Measurements from ENCODE around the gene LRRC32. TPM values are rescaled to one million over a fixed set of nuclear protein-coding genes. Genes with fewer than 3 reads are reported as not detected.
A peak's percentile ranks its signal among the peaks of the same experiment; 100 is the strongest.
"Not testable (repeated sequence)": the region's sequence is repeated elsewhere in the genome, so short reads cannot be mapped to it uniquely, and the experiment has no call there.

LRRC32 gene
- total RNA-seq, 2 donors from 2014 or later = 12.5 to 16.4 TPM

- peaks cover 10 to 13% of the 10 kb centered on the region in 2 donors for H3K36me3 Mint-ChIP-seq (ENCODE audit: insufficient read depth in 2 of 2)
- peaks cover 2% of the 10 kb centered on the region for H3K4me1 Mint-ChIP-seq (ENCODE audit: low read depth)
These were observed 49.1 kb downstream of the LRRC32 start for GRCh38 chr11:76621466-76621865.

GRCh38 chr11:76620489-76620888 is 50.1 kb downstream of the LRRC32 start:
- Mint-ChIP-seq H3K4me1 (ENCODE audit: low read depth) (no peaks in the 10 kb centered on the region), H3K36me3 (ENCODE audit: insufficient read depth in 2 of 2) (peaks cover 4 to 5% of the 10 kb centered on the region in 2 donors), H3K9me3 (peaks cover 3 to 7% of the 10 kb centered on the region in 2 donors), H3K27me3 (ENCODE audit: low read depth) (no peaks in the 10 kb centered on the region), H3K4me3 (no peak overlapping the region), H3K27ac (no peak overlapping the region)
- DNase-seq = no peak
- no peak for ATAC-seq (replicated peaks in 1 of 2)

More at GRCh38 chr11:76621466-76621865, 49.1 kb downstream of the LRRC32 start:
- no peak overlapping the region for H3K27ac Mint-ChIP-seq
- ATAC-seq (replicated peaks in 1 of 2) (no peak), DNase-seq (no peak)
- no peaks in the 10 kb centered on the region for H3K27me3 Mint-ChIP-seq (ENCODE audit: low read depth)
- no peak overlapping the region for H3K4me3 Mint-ChIP-seq
- H3K9me3 Mint-ChIP-seq = peaks cover 8 to 12% of the 10 kb centered on the region in 2 donors

- ATAC-seq (replicated peaks in 1 of 2); H3K9me3 Mint-ChIP-seq; H3K36me3 Mint-ChIP-seq (ENCODE audit: insufficient read depth in 2 of 2); H3K27me3 Mint-ChIP-seq (ENCODE audit: low read depth); H3K27ac Mint-ChIP-seq; H3K4me1 Mint-ChIP-seq (ENCODE audit: low read depth); H3K4me3 Mint-ChIP-seq; DNase-seq: not testable (repeated sequence)
These were observed 50.7 kb downstream of the LRRC32 start for GRCh38 chr11:76619801-76620200.

- ATAC-seq (replicated peaks in 1 of 2) (no peak), DNase-seq (no peak)
- H3K9me3 Mint-ChIP-seq = peaks cover 0 to 3% of the 10 kb centered on the region in 2 donors
- H3K27ac Mint-ChIP-seq = no peak overlapping the region
- H3K27me3 Mint-ChIP-seq (ENCODE audit: low read depth) = no peaks in the 10 kb centered on the region
- no peak overlapping the region for H3K4me3 Mint-ChIP-seq
- peaks cover 0 to 2% of the 10 kb centered on the region in 2 donors for H3K36me3 Mint-ChIP-seq (ENCODE audit: insufficient read depth in 2 of 2)
- H3K4me1 Mint-ChIP-seq (ENCODE audit: low read depth) = no peaks in the 10 kb centered on the region
These were observed 52.8 kb downstream of the LRRC32 start for GRCh38 chr11:76617553-76618265.

DNA sequence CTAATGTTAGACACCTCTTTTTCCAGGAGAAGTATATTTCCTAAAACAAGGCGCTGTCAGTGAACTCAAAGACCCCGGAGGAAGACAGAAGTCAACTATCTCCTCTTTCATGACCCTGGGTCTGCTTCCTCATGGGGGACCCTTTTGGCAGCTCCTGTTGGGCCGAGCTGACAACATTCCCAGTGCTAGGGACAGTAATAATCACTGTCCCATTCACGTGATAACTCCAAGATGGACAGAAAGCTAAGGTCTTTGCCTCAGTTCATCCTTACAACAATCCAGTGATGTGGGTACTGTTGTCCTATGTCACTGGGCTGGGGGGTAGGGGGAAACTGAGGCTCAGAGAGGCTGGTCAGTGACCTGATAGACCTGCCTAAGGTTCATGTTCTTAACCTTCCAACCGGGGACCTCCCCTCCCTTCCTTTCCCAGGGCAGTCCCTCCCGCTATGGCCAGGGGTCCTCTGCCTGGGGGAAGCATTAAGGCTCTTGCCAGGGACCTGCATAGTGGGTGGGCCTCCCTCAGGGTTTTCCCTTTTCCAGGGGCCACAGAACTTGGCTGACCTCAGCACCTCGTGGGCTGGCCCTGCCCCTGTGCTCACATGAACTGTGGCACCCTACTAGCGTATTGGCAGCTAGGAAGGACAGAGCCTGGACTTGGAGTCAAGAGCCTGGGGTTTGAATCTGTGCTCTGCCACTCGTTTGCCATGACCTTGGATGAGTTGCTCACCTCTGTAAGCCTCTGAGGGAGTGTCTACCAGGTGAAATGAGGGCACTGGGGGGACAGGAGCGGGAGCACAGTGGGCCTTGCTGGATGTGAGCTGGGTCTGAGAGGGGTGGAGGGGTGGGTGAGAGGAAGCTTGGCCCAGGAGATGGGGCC is 53.6 kb downstream of the LRRC32 start:
- DNase-seq = no peak
- Mint-ChIP-seq H3K36me3 (ENCODE audit: insufficient read depth in 2 of 2) (peaks cover 0 to 2% of the 10 kb centered on the region in 2 donors), H3K9me3 (peaks cover 0 to 3% of the 10 kb centered on the region in 2 donors), H3K27ac (no peak overlapping the region), H3K27me3 (ENCODE audit: low read depth) (no peaks in the 10 kb centered on the region), H3K4me1 (ENCODE audit: low read depth) (no peaks in the 10 kb centered on the region), H3K4me3 (no peak overlapping the region)
- no peak for ATAC-seq (replicated peaks in 1 of 2)

DNA sequence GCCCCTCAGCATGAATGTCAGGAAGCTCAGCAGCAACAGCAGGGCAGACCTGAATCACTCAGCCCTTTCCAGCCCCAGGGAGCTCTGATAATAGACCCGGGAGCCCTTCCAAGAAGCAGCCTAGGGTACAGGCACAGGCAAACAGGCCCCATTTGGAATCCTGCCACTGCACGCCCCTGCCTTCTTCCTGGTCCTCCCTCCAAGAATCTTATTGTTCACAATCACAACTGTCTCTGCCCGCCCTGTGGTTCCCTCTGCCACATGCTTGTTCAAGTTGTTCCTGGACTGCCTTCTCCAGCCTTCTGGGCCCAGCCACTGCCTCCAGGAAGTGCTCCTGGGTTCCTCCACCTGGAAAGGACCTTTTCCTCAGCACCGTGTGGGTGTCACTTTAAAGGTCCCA is 54.6 kb downstream of the LRRC32 start:
- no peak overlapping the region for H3K4me3 Mint-ChIP-seq
- no peak for DNase-seq

GRCh38 chr11:76614471-76615179 is 55.9 kb downstream of the LRRC32 start:
- no peaks in the 10 kb centered on the region for H3K27me3 Mint-ChIP-seq (ENCODE audit: low read depth)
- no peaks in the 10 kb centered on the region for H3K4me1 Mint-ChIP-seq (ENCODE audit: low read depth)
- H3K27ac Mint-ChIP-seq = no peak overlapping the region
- H3K36me3 Mint-ChIP-seq (ENCODE audit: insufficient read depth in 2 of 2) = peaks cover 0 to 2% of the 10 kb centered on the region in 2 donors
- DNase-seq (no peak), ATAC-seq (replicated peaks in 1 of 2) (no peak)
- H3K4me3 Mint-ChIP-seq = no peak overlapping the region
- peaks cover 0 to 3% of the 10 kb centered on the region in 2 donors for H3K9me3 Mint-ChIP-seq

More for the DNA sequence above, 54.6 kb downstream of the LRRC32 start:
- Mint-ChIP-seq H3K27me3 (ENCODE audit: low read depth) (no peaks in the 10 kb centered on the region), H3K9me3 (peaks cover 0 to 3% of the 10 kb centered on the region in 2 donors), H3K27ac (no peak overlapping the region), H3K36me3 (ENCODE audit: insufficient read depth in 2 of 2) (peaks cover 0 to 2% of the 10 kb centered on the region in 2 donors), H3K4me1 (ENCODE audit: low read depth) (no peaks in the 10 kb centered on the region)
- ATAC-seq (replicated peaks in 1 of 2) = no peak

GRCh38 chr11:76613901-76614300 is 56.6 kb downstream of the LRRC32 start:
- no peaks in the 10 kb centered on the region for H3K27me3 Mint-ChIP-seq (ENCODE audit: low read depth)
- H3K9me3 Mint-ChIP-seq = peaks cover 0 to 3% of the 10 kb centered on the region in 2 donors
- ATAC-seq (replicated peaks in 1 of 2) (no peak), DNase-seq (no peak)
- H3K27ac Mint-ChIP-seq = no peak overlapping the region
- H3K4me3 Mint-ChIP-seq = no peak overlapping the region
- H3K36me3 Mint-ChIP-seq (ENCODE audit: insufficient read depth in 2 of 2) = peaks cover 0 to 2% of the 10 kb centered on the region in 2 donors
- H3K4me1 Mint-ChIP-seq (ENCODE audit: low read depth) = no peaks in the 10 kb centered on the region

DNA sequence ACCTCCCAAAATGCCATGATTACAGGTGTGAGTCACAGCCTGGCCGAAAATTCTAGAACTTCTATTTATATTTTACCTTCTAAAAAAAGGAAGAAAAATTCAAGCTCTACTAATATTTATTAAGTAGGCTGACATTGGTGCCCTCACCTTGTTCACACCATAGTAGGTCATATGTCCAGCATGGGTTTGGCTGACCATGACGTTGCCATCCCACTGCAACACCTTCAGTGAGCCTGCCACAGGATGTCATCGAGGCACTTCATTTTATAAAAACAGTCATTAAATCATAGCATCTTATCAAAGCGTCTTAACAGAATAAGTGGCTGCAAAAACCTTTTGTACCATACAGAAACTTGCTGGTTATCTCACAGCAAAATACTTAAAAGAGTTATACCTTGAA is 58.3 kb downstream of the LRRC32 start:
- Mint-ChIP-seq H3K4me1 (ENCODE audit: low read depth) (no peaks in the 10 kb centered on the region), H3K36me3 (ENCODE audit: insufficient read depth in 2 of 2) (no peaks in the 10 kb centered on the region), H3K27me3 (ENCODE audit: low read depth) (no peaks in the 10 kb centered on the region), H3K9me3 (no peaks in the 10 kb centered on the region), H3K4me3 (no peak overlapping the region), H3K27ac (no peak overlapping the region)
- ATAC-seq (replicated peaks in 1 of 2) (no peak), DNase-seq (no peak)

DNA sequence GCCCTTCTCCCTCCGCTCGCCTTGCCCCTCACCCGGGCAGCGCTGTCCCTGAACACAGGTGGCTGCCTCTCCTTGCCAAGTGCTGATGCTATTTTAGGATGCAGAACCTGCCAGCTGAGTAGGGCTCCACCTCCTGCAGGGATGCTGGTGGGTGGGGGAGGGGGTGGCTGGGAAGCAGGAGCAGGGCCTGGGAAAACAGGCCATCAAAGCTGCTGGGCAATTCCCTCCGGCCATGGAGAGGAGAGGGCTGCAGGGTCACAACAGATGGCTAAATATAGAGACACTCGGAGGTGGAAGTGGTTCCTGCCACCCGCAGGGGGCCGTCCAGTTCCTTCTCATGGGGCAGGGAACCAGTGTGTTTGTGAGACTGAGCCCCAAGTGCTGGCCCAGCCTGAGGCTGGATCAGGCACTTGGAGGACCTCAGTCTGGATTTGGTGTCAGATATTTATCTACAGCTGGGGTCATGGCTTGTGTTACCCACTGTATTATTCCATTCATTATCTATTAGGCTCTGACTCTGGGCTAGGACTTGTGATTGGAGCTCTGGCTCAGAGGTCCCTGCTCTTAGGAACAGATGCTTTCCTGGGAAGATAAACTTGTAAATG is 59.6 kb downstream of the LRRC32 start:
- Mint-ChIP-seq H3K9me3 (no peaks in the 10 kb centered on the region), H3K4me3 (no peak overlapping the region), H3K27ac (no peak overlapping the region), H3K4me1 (ENCODE audit: low read depth) (no peaks in the 10 kb centered on the region), H3K27me3 (ENCODE audit: low read depth) (no peaks in the 10 kb centered on the region), H3K36me3 (ENCODE audit: insufficient read depth in 2 of 2) (no peaks in the 10 kb centered on the region)
- ATAC-seq (replicated peaks in 1 of 2) = peak in 1 of 2 donors; percentile 32
- no peak for DNase-seq

DNA sequence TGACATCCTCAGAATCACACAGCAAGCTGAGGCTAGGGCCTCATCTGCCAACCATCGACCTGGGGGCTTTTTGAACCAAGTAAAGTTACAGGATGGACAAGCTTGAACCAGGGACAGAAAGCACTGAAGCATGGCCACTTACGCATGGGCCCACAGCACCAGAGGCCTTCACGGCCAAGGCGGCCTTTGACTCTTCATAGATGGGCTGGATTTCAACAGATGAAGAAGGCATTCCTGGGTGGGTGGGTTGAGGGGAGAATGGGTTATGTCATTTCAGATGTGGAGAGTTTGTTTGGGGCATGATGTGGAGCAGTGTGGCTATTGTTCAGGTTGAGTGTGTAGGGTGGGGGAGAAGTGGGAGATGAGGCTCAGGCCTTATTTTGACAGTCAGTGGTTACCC is 60.2 kb downstream of the LRRC32 start:
- Mint-ChIP-seq H3K36me3 (ENCODE audit: insufficient read depth in 2 of 2) (no peaks in the 10 kb centered on the region), H3K4me3 (no peak overlapping the region), H3K27ac (no peak overlapping the region), H3K4me1 (ENCODE audit: low read depth) (no peaks in the 10 kb centered on the region), H3K27me3 (ENCODE audit: low read depth) (no peaks in the 10 kb centered on the region), H3K9me3 (no peaks in the 10 kb centered on the region)
- ATAC-seq (replicated peaks in 1 of 2) (no peak), DNase-seq (no peak)

DNA sequence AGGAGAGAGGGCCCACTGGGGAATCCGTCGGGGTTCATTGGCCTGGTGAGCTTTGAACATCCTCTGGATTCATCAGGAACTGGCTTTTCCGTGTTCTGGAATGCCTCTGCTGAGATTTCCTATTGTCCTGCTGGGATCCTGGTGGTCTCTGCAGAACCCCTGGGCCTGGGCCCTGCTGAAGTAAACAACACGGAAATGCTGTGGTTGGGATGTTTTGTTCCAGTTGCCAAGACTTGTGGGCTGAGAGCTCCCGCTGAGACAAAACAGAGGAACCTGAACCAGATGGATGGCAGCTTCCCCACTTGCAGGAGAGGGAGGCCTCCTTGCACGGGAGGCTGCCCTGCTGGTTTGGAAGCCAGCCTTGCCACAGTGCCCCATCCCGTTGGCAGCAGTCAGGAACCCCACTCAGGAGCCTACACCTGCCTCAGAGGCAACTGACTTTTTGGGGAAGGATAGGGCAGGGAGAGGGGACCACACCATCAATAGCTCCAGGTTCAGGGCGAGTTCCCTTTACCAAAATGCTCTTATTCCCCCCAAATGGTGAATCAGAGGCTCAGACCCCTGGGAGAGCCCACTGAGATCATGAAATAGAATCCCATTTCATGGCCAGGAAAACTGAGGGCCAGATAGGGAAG is 60.7 kb downstream of the LRRC32 start:
- no peak for DNase-seq
- no peak for ATAC-seq (replicated peaks in 1 of 2)
- no peaks in the 10 kb centered on the region for H3K4me1 Mint-ChIP-seq (ENCODE audit: low read depth)
- H3K27me3 Mint-ChIP-seq (ENCODE audit: low read depth) = no peaks in the 10 kb centered on the region
- no peak overlapping the region for H3K4me3 Mint-ChIP-seq
- H3K9me3 Mint-ChIP-seq = no peaks in the 10 kb centered on the region
- H3K36me3 Mint-ChIP-seq (ENCODE audit: insufficient read depth in 2 of 2) = no peaks in the 10 kb centered on the region
- H3K27ac Mint-ChIP-seq = no peak overlapping the region

All from activated T-cell treated with anti-CD3 and anti-CD28 coated beads, Interleukin-2, amount 50 U/mL, for 72 hours (primary cell).